AG08395 (cell line): Measurements from ENCODE around the gene PHACTR3.

Experiments
- DNase-seq: peaks from one replicate; pipeline ENCODE4 v3.0.0; 2012; ENCODE audit warnings: mixed read lengths, low spot score

PHACTR3 gene

DNA sequence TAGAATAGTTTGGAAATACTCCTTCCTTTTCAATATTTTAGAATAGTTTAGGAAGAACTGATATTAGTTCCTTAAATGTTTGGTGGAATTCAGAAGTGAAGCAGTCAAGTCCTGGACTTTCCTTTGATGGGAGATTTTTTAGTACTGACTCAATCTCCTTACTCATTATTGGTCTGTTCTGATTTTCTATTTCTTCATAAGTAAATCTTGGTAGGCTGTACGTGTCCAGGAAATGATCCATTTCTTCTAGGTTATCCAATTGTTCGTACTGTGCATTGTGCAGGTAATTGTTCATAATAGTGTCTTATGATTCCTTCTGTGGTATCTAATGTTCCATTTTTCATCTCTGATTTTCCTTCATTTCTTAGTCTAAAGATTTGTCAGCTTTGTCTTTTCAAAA is 190.2 kb downstream of the PHACTR3 start:
- no peak for DNase-seq

DNA sequence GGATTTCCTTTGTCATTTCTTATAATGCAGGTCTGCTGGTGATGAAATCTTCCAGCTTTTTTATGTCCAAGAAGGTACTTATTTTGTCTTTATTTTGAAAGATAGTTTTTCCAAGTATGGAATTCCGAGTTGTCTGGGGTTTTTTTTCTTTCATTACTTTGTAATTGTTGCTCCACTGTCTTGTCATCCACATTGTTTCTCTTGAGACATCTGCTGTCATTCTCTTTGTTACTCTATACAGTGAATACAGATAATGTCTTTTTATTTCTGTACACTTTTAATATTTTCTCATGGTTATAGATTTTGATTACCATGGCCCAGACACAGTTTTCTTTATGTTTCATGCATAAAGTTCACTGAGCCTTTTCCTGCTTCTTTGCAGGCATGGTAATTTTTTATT is 196.0 kb downstream of the PHACTR3 start:
- no peak for DNase-seq

DNA sequence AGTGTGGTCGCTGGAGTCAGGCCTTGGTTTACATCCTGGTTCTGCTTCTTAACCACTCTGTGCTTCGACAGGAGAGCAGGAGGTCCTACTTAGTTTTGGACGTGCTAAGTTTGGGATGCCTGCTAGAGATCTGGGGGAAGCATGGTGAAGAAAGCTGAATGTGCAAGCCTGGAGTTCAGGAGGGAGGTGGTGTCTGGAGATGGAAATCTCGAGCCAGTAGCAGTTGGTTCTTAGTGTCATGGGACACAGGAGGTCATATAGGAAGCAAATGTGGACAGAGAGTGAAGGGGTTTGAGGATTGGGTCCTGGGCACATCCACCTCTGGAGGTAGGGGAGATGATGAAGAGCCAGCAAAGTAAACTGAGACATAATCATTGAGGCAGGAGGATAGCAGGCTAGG is 197.7 kb downstream of the PHACTR3 start:
- DNase-seq, result no peak

DNA sequence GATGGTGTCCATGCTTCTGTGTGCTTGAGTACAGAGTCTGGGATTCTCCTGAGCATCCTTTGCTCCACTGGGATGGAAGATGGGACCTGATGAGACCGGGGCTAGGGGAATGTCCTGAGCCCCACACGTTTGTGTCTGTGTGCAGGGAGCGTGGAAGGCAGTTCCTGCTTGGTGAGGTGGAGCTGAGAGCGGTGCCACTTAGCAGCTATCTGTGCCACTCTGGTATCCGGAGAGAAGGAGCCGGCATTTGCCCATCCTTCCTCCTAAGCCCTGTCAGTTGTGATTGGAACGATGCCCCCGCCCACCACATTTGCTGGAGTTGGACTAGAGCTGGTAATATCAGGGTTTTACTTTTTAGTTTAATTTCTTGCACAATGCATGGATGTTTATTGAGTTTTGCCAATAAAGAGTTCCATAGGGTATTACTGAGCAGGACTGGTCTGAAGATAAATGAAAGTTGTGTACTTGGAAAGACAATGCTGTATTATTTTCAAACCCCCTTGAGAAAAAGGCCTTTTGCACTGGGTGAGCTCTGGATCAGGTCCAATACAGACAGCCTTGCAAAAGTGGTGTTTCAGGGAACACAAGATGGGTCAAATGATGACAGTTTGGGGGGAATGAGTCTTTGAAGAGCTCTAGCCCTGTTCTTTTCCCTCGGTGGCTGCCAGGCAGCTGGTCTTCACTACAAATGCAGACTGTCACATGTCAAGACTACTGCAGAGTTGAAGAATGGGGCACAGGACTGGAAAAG is 198.3 kb downstream of the PHACTR3 start:
- no peak for DNase-seq

- DNase-seq, result no peak
These were observed 200.0 kb downstream of the PHACTR3 start for GRCh38 chr20:59804347-59804746.

- no peak for DNase-seq
These were observed 200.7 kb downstream of the PHACTR3 start for GRCh38 chr20:59804871-59805665.

DNA sequence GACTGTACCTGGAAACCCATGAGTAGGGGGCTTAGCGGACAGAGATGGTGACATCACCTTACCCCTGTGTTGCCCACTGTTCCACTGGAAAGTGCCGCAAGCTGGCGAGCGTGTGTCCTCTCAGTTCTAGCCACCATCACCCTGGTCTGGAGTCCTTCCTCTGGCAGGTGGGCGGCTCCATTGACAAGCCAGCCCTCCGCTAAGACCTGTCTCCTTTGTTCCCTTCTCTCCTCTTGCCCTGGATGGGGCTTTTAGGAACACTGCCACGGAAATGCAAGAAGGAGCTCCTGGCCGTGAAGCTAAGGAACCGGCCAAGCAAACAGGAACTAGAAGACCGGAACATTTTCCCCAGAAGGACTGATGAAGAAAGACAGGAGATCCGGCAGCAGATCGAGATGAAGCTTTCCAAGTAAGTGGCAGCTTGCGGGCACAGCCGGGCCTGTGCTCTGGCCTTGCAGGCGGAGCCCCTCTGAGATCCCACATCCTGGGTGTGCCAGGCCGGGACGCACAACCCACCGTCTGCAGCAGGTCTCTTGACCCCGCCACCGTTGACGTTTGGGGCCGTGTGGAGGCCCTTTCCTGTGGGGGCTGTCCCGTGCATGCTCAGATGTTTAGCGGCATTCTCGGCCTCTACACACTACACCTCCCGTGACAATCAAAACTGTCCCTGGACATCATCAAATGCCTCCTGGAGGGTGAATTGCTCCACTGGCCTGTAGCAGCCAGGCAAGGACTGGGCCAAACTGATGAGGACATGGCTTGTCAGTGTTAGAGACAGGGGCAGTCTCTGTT is 201.6 kb downstream of the PHACTR3 start:
- no peak for DNase-seq

- no peak for DNase-seq
These were observed 202.2 kb downstream of the PHACTR3 start for GRCh38 chr20:59806578-59806975.

DNA sequence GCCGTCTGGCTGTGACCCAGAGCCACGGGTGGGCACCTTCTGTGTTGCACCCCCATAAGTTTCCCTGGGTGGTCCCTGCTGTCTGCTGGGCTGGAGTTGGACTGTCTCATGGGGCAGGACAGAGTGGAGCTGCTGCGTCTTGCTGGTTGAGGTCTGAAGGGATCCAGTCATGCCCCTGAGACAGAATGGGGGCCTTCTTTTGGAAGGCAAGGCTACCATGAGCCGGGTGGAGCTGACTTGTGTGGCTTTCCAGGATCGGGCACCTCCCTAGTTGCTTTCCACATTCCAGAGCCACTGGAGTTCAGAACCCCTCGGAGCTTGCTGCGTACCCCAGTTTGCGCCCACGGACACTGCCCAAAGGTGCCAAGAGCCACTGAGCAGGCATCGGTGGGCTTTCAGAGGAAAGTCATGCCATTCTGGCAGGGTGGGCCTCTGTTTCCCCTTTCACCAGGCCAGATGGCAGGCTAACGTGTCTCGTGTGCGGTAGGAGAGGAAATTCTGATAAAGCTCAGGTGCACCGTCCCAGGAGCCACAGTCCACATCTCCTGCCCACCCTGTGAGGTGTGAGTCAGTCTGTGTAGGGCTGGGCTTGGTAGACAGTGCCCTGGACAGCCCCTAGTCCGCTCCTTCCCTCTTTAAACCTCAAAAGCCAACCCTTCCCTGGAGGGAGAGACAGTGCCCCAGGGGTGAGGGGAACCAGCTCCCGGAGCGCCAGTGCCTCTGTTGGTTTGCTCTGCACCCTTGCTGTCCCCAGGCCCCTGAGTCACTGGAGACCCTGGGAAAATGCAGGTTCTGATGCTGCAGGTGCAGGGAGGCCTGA is 203.8 kb downstream of the PHACTR3 start:
- no peak for DNase-seq

GRCh38 chr20:59808729-59809381 is 204.5 kb downstream of the PHACTR3 start:
- DNase-seq, result no peak

GRCh38 chr20:59809630-59810448 is 205.5 kb downstream of the PHACTR3 start:
- DNase-seq, result no peak

GRCh38 chr20:59810449-59811187 is 206.3 kb downstream of the PHACTR3 start:
- DNase-seq, result no peak

- no peak for DNase-seq
These were observed 207.4 kb downstream of the PHACTR3 start for GRCh38 chr20:59811681-59812171.

GRCh38 chr20:59812286-59813125 is 208.2 kb downstream of the PHACTR3 start:
- DNase-seq, result no peak

DNA sequence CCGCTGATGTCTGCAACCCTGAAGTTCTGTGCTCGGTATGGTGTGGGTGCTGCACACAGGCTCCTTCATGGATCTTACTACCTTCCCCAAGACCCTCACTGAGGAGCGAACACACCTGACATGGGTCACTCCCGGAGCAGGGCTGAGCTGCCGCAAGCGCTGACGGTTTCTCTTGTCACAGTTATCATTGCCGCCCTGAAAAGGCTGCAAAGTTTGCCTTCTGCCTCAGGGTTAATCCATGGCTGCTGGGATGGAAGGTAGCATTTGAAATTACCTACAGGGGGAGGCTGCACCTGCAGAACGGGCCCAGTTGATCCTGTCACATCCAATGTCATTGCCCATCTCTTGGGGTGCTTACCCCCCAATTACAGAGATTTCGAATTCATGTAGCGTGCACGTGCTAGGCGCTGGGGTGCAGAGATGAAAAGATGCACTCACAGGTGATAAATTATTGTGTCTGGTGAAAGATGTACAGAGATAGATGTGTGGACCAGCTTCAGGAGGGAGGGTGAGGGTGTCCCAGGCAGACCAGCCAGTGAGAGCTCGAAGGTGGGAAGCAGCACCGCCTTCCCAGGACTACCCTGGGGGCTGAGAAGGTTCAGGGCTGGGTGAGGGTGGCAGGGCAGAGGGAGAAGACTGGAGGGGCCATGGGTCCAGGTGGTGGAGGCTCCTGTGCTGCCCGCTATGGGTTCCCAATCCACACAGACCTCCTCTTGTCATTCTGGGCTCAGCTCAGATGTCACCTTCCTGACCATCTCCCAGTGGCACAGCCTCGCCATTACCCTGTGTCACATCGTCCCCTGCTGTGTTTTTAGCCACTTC is 209.0 kb downstream of the PHACTR3 start:
- DNase-seq, result no peak

GRCh38 chr20:59813948-59814839 is 209.9 kb downstream of the PHACTR3 start:
- no peak for DNase-seq
